ENCODE measurements around the gene NRG2.

NRG2 gene

DNA sequence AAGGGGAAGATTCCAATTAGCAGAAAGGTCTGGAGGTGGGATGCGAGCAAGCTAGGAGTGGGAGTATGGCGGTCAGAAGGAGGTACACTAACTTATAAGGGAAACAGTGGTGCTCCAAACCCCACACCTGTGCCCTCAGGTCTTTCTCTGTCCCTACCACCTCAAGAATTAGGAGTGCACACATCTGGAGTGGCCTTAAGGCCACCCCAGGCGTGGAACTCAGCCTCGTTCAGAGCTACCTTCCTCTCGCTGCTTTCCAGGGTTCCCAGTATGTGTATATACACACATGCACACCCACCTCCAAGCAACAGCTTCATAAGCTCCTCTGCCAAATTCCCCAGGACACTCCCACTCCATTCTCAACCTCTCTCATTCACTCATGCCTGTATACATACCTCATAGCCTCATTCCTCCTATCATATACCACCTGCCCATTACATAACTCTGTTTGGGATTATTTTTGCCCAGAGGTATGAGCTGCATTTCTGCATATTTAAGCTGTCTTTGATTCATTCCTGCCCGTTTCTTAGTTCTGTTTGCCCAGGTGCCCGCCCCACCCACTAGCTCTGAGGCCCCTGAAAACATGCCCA, 128.8 kb downstream of the NRG2 start:
- Mint-ChIP-seq H3K36me3 (no peaks in the 10 kb centered on the region), H3K4me3 (no peak overlapping the region), H3K27ac (no peak overlapping the region), H3K4me1 (no peaks in the 10 kb centered on the region), H3K9me3 (no peaks in the 10 kb centered on the region), H3K27me3 (peaks cover 9% of the 10 kb centered on the region)
- ATAC-seq (ENCODE audit: low read depth) (no peak), DNase-seq (ENCODE audit: low spot score in 2 of 2) (no peak)

- ATAC-seq (ENCODE audit: low read depth) (no peak), DNase-seq (ENCODE audit: low spot score in 2 of 2) (no peak)
Measured at GRCh38 chr5:139912804-139913203, 130.3 kb downstream of the NRG2 start.

DNA sequence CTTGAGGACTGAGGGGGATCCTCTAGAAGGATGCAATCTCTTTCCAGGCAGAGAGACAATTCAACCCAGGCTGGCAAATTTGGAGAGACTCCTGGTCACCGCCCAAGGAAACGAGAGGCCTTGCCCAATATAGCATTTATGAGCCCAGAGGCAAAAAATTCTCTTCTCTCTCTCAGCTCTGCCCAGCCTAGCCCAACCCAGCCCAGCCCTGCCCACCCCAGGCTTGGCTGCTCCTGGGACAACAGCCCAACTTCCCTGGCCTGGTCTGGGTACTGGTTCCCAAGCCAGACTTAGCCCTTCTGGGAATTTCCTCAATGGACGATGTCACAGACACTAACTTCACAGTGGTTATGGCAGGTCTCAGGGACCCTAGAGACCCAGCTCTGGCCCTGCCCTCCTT, 130.9 kb downstream of the NRG2 start:
- peaks cover 9% of the 10 kb centered on the region for H3K27me3 Mint-ChIP-seq
- DNase-seq (ENCODE audit: low spot score in 2 of 2) (no peak), ATAC-seq (ENCODE audit: low read depth) (no peak)
- H3K4me3 Mint-ChIP-seq: no peak overlapping the region
- no peaks in the 10 kb centered on the region for H3K36me3 Mint-ChIP-seq
- H3K27ac Mint-ChIP-seq: no peak overlapping the region
- H3K4me1 Mint-ChIP-seq: no peaks in the 10 kb centered on the region
- no peaks in the 10 kb centered on the region for H3K9me3 Mint-ChIP-seq

More at GRCh38 chr5:139912804-139913203, 130.3 kb downstream of the NRG2 start:
- no peak overlapping the region for H3K27ac Mint-ChIP-seq
- peaks cover 9% of the 10 kb centered on the region for H3K27me3 Mint-ChIP-seq
- H3K36me3 Mint-ChIP-seq: no peaks in the 10 kb centered on the region
- H3K4me3 Mint-ChIP-seq: no peak overlapping the region
- no peaks in the 10 kb centered on the region for H3K9me3 Mint-ChIP-seq
- no peaks in the 10 kb centered on the region for H3K4me1 Mint-ChIP-seq

DNA sequence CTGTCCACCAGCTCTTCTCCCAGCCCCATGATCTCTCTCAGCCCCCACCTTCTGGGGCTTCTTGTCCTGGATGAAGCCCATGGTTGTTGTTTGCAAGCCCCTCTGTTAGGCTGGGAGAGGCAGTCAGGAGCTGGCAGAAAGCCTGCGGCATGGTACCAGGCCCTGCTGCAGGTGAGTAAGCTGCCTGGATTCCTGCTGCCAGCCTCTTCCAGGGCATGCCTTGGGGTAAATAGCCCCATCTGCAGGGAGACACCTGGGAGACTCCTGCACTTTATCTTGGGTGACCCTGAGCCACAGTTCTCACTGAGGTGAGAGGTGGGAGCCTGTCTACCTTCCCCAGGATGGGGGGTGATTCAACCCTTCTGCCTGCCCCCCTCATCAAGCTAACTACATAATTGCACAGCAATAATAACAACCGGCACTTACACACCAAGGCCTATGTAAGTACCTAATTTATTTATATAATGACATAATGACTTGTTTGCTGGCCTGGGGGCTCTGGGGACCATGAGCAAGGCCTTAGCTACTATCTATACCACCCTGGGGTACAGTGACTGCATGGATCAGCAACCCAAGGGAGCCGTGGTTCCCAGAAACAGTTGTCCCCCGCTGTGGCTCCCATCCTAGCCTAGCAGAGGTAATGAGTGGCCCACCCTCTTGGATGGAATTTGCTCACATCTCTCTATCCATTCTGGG, 131.5 kb downstream of the NRG2 start:
- DNase-seq (ENCODE audit: low spot score in 2 of 2) (no peak), ATAC-seq (ENCODE audit: low read depth) (no peak)
- Mint-ChIP-seq H3K9me3 (no peaks in the 10 kb centered on the region), H3K4me3 (no peak overlapping the region), H3K27ac (no peak overlapping the region), H3K27me3 (peaks cover 7% of the 10 kb centered on the region), H3K4me1 (no peaks in the 10 kb centered on the region), H3K36me3 (no peaks in the 10 kb centered on the region)

DNA sequence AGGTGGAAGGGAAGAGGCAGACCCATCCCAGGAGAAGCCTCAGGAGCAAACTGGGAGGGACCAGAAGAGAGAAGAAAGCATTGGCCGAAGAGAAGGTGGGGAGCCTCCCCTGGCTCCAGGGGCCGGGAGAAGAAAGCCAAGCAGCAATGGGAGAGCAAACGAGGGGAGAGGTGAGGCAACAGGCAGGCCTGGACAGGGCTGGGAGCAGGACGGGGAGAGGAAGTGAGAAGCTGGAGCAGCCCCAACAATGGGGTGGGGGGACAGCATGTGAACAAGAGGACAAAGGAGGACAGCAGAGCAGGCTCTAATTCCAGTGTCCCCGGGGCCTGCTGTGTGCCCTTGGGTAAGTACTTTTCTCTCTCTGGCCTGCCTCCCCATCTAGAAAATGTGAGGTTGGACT, 132.2 kb downstream of the NRG2 start:
- H3K27ac Mint-ChIP-seq: no peak overlapping the region
- H3K36me3 Mint-ChIP-seq: no peaks in the 10 kb centered on the region
- no peaks in the 10 kb centered on the region for H3K4me1 Mint-ChIP-seq
- peaks cover 7% of the 10 kb centered on the region for H3K27me3 Mint-ChIP-seq
- no peak overlapping the region for H3K4me3 Mint-ChIP-seq
- DNase-seq (ENCODE audit: low spot score in 2 of 2) (no peak), ATAC-seq (ENCODE audit: low read depth) (no peak)
- no peaks in the 10 kb centered on the region for H3K9me3 Mint-ChIP-seq

DNA sequence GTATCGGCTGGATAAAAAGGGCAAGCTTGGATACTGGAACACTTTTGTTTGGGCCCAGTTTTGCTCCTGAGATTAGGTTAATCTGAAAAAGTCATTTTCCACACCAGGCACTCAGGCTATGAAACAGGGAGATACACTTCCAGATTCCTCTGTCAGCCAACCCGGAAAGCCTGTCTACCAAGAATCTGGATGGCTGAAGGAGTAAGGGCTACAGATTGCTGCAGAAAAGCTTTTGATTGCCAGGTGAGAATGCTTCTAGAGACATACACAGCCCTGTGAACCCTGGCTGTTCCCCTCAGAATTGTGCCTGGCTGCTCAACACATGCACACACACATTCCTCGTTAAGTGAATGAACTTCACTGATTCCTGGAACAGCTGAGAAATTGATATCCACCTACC, 133.1 kb downstream of the NRG2 start:
- no peaks in the 10 kb centered on the region for H3K4me1 Mint-ChIP-seq
- H3K9me3 Mint-ChIP-seq: no peaks in the 10 kb centered on the region
- no peaks in the 10 kb centered on the region for H3K36me3 Mint-ChIP-seq
- H3K4me3 Mint-ChIP-seq: no peak overlapping the region
- DNase-seq (ENCODE audit: low spot score in 2 of 2) (no peak), ATAC-seq (ENCODE audit: low read depth) (no peak)
- H3K27ac Mint-ChIP-seq: no peak overlapping the region
- H3K27me3 Mint-ChIP-seq: peaks cover 7% of the 10 kb centered on the region

DNA sequence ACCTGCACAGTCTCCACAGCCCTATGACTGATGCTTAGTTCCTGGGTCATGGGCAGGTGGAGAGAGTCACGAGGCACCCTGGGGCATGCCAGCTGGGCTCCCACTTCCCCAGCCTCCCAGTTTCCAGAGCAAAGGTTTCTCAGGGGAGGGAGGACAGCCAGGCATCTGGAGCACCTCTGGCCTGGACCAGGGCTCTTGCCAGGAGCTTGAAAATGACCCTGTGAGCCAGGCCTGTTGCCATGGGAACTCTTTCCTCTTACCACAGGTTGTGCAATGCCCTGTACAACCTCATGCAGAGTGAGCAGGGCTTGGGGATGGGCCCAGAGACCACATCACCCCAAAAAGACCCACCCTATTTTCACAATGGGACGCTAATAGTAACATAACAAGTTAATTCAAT, 134.3 kb downstream of the NRG2 start:
- DNase-seq (ENCODE audit: low spot score in 2 of 2) (no peak), ATAC-seq (ENCODE audit: low read depth) (no peak)
- Mint-ChIP-seq H3K27ac (no peak overlapping the region), H3K4me1 (no peaks in the 10 kb centered on the region), H3K4me3 (no peak overlapping the region), H3K9me3 (no peaks in the 10 kb centered on the region), H3K36me3 (no peaks in the 10 kb centered on the region), H3K27me3 (peaks cover 4% of the 10 kb centered on the region)

DNA sequence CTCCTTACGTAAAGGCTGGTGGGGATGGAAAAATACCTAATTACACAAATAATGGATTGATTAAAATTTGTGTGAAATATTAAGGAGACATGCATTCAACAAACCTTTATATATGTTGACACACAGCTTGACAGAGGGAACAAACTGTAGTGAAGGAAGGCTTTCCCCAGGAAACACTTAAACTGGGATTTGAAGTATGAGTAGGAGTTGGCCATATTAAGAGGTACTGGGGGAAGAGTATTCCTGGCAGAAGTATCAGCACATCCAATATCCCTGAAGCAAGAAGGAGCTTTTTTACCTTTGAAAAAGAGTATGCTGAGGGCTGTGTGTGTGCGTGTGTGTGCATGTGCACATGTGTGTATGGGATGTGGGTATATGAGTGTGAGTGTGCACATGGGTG, 136.4 kb downstream of the NRG2 start:
- H3K27ac Mint-ChIP-seq: no peak overlapping the region
- no peaks in the 10 kb centered on the region for H3K4me1 Mint-ChIP-seq
- ATAC-seq (ENCODE audit: low read depth) (no peak), DNase-seq (ENCODE audit: low spot score in 2 of 2) (no peak)
- no peaks in the 10 kb centered on the region for H3K36me3 Mint-ChIP-seq
- H3K4me3 Mint-ChIP-seq: no peak overlapping the region
- peaks cover 11% of the 10 kb centered on the region for H3K27me3 Mint-ChIP-seq
- H3K9me3 Mint-ChIP-seq: no peaks in the 10 kb centered on the region

- Mint-ChIP-seq H3K4me1 (no peaks in the 10 kb centered on the region), H3K9me3 (no peaks in the 10 kb centered on the region), H3K27me3 (peaks cover 13% of the 10 kb centered on the region), H3K27ac (no peak overlapping the region), H3K36me3 (no peaks in the 10 kb centered on the region), H3K4me3 (peak overlapping the region; percentile 11)
- DNase-seq (ENCODE audit: low spot score in 2 of 2): no peak
- no peak for ATAC-seq (ENCODE audit: low read depth)
Measured at GRCh38 chr5:139904816-139905661, 138.1 kb downstream of the NRG2 start.

DNA sequence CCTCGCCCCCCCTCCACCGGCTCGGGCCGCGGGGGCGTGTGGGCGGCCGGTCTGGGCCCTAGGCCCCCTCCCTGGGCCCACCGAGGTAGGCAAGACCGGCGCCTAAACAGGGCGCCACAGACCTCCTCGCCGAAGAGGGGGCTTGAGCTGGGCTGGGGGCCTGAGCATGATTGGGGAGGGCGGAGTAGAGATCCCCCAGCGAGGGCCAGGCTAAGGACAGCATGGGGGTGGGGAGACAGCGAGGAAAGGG, 138.6 kb downstream of the NRG2 start:
- Mint-ChIP-seq H3K4me1 (no peaks in the 10 kb centered on the region), H3K4me3 (no peak overlapping the region), H3K27ac (no peak overlapping the region), H3K27me3 (peaks cover 14% of the 10 kb centered on the region), H3K36me3 (no peaks in the 10 kb centered on the region), H3K9me3 (no peaks in the 10 kb centered on the region)
- DNase-seq (ENCODE audit: low spot score in 2 of 2) (no peak), ATAC-seq (ENCODE audit: low read depth) (no peak)

- Mint-ChIP-seq H3K4me1 (no peaks in the 10 kb centered on the region), H3K27ac (no peak overlapping the region), H3K4me3 (peak overlapping the region; percentile 59), H3K36me3 (no peaks in the 10 kb centered on the region), H3K9me3 (no peaks in the 10 kb centered on the region), H3K27me3 (peaks cover 14% of the 10 kb centered on the region)
- ATAC-seq (ENCODE audit: low read depth) (peak; percentile 67), DNase-seq (ENCODE audit: low spot score in 2 of 2) (no peak)
Measured at GRCh38 chr5:139903795-139904565, 139.1 kb downstream of the NRG2 start.

GRCh38 chr5:139903450-139903794, 139.7 kb downstream of the NRG2 start:
- peak overlapping the region; percentile 59 for H3K4me3 Mint-ChIP-seq

GRCh38 chr5:139901986-139902385, 141.1 kb downstream of the NRG2 start:
- no peaks in the 10 kb centered on the region for H3K9me3 Mint-ChIP-seq
- H3K4me3 Mint-ChIP-seq: no peak overlapping the region
- no peak for DNase-seq (ENCODE audit: low spot score in 2 of 2)
- no peak for ATAC-seq (ENCODE audit: low read depth)
- H3K4me1 Mint-ChIP-seq: no peaks in the 10 kb centered on the region
- H3K27me3 Mint-ChIP-seq: peaks cover 18% of the 10 kb centered on the region
- H3K36me3 Mint-ChIP-seq: no peaks in the 10 kb centered on the region
- H3K27ac Mint-ChIP-seq: no peak overlapping the region

More at GRCh38 chr5:139903450-139903794, 139.7 kb downstream of the NRG2 start:
- H3K9me3 Mint-ChIP-seq: no peaks in the 10 kb centered on the region
- no peaks in the 10 kb centered on the region for H3K36me3 Mint-ChIP-seq
- no peak overlapping the region for H3K27ac Mint-ChIP-seq
- H3K4me1 Mint-ChIP-seq: no peaks in the 10 kb centered on the region
- ATAC-seq (ENCODE audit: low read depth): peak; percentile 23
- peaks cover 14% of the 10 kb centered on the region for H3K27me3 Mint-ChIP-seq
- DNase-seq (ENCODE audit: low spot score in 2 of 2): no peak

DNA sequence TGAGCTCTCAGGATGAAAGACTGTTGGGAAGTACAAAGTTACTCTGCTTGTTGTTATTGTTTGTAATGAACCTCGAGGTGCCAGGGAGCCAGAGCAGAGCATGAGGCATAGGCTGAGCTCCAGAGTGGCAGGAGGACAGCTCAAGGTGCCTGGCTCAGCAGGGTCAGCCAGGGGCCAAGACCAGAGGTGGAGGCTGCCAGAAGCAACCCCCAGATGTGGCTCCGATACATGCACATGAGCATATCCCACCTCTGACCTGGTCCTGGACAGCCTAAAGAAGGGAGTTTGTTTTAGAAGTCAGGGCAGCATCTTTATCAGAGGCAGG, 141.9 kb downstream of the NRG2 start:
- DNase-seq (ENCODE audit: low spot score in 2 of 2) (no peak), ATAC-seq (ENCODE audit: low read depth) (no peak)
- peaks cover 19% of the 10 kb centered on the region for H3K27me3 Mint-ChIP-seq
- no peaks in the 10 kb centered on the region for H3K36me3 Mint-ChIP-seq
- no peak overlapping the region for H3K4me3 Mint-ChIP-seq
- no peak overlapping the region for H3K27ac Mint-ChIP-seq
- no peaks in the 10 kb centered on the region for H3K4me1 Mint-ChIP-seq
- H3K9me3 Mint-ChIP-seq: no peaks in the 10 kb centered on the region

All from memory B cell (primary cell).